ENCODE measurements around the gene ZNF205. TPM values are rescaled to one million over a fixed set of nuclear protein-coding genes. Genes with fewer than 3 reads are reported as not detected.

Gene ZNF205
- total RNA-seq, 1 experiment from 2014 or later = 19.0 TPM

DNA sequence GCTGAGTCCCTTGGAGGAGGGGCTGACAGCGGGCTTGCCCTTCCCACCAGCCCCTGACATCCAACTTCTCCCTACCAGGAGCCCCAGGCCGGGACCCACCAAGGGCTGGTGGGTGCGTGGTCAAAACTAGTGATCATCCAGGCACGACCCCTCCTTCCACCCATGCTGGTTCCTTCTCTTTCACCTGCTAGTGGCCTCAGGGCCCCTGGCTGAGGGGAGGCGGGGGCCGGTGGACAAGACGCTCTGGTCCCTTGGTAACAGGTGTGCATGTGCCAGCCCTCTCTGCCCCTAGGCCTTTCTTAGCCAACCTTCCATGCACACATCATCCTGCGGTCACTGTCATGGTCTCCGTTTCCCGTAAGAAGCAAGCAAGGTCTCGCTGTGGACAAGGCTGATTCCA is 30.8 kb downstream of the ZNF205 start:
- ChIA-PET POLR2A (ENCODE audit: unreplicated experiment) (no interaction called here), CTCF (no interaction called here)
- Histone ChIP-seq H3K79me2 (ENCODE audit: low read length) (no peaks in the 10 kb centered on the region), H3K27me3 (ENCODE audit: low read length) (no peaks in the 10 kb centered on the region), H4K20me1 (ENCODE audit: low read length) (no peaks in the 10 kb centered on the region), H3K4me3 (ENCODE audit: low read length) (no peak overlapping the region), H3K9me2 (replicated peaks; ENCODE audit: low read length) (no peaks in the 10 kb centered on the region), H3K9me3 (ENCODE audit: low read length) (no peaks in the 10 kb centered on the region), H2AFZ (ENCODE audit: low read length) (no peak overlapping the region), H3K4me2 (ENCODE audit: low read length) (no peak overlapping the region), H3K9ac (ENCODE audit: low read length) (no peak overlapping the region), H3K36me3 (ENCODE audit: low read depth, low read length) (no peaks in the 10 kb centered on the region), H3K4me1 (ENCODE audit: insufficient read depth, low read length) (no peaks in the 10 kb centered on the region), H3F3A (ENCODE audit: low read length, unreplicated experiment) (no peaks in the 10 kb centered on the region), H3K27ac (ENCODE audit: low read length) (no peak overlapping the region)
- BruUV-seq (replicated peaks) = no TSS peak
- no peak for TF ChIP-seq EZH2 (IDR thresholded peaks at IDR 0.05; ENCODE audit: low read length, unreplicated experiment)
- TF ChIP-seq, protein P1, sequence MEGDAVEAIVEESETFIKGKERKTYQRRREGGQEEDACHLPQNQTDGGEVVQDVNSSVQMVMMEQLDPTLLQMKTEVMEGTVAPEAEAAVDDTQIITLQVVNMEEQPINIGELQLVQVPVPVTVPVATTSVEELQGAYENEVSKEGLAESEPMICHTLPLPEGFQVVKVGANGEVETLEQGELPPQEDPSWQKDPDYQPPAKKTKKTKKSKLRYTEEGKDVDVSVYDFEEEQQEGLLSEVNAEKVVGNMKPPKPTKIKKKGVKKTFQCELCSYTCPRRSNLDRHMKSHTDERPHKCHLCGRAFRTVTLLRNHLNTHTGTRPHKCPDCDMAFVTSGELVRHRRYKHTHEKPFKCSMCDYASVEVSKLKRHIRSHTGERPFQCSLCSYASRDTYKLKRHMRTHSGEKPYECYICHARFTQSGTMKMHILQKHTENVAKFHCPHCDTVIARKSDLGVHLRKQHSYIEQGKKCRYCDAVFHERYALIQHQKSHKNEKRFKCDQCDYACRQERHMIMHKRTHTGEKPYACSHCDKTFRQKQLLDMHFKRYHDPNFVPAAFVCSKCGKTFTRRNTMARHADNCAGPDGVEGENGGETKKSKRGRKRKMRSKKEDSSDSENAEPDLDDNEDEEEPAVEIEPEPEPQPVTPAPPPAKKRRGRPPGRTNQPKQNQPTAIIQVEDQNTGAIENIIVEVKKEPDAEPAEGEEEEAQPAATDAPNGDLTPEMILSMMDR (conservative IDR thresholded peaks at IDR 0.05; ENCODE audit: low read depth, low read length) = no peak
- TF ChIP-seq EZH2phosphoT487 (IDR thresholded peaks at IDR 0.05; ENCODE audit: borderline replicate concordance, low read length) = no peak
- intact Hi-C loops (cut with micrococcal nuclease) = no loop called here
- DNase-seq (no peak), ATAC-seq (no peak)

DNA sequence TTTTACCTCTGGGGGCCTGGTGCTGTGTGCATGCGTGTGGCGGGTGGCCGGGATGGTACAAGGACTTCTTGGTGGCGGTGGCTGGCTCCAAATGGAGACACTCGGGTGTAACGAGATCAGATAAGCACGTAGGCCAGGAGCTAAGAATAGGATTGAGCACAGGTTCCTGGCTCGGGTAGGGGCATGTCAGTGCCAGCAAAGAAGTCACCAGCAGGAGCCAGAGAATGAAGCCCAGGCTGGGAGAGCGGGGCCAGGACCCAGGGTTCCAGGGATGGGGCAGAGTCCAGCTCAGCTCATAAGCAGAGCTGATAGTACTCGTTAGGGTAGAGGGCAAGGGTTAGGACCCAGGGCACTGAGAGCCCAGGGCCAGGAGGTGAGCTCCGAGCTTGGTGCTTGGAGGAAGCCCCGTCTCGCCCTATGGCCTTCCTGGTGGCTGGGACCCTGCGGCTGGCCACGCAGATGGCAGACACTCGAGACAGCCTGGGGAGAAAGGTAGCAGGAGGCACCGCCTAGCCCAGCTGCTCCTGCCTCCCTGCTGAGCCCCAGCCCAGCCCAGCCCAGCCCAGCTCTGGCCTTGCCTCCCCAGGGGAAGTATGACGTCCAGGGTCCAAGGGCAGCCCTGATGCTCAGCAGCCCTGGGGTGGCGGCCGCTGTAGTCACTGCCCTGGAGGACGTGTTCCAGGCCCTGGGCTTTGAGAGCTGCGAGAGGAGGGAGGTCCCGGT is 31.4 kb downstream of the ZNF205 start:
- H3K9me3 ChIP-seq (ENCODE audit: low read length) = no peaks in the 10 kb centered on the region
- no peak overlapping the region for H3K9ac ChIP-seq (ENCODE audit: low read length)
- no peaks in the 10 kb centered on the region for H3K27me3 ChIP-seq (ENCODE audit: low read length)
- H2AFZ ChIP-seq (ENCODE audit: low read length) = no peak overlapping the region
- ChIA-PET CTCF (no interaction called here), POLR2A (ENCODE audit: unreplicated experiment) (no interaction called here)
- H3K36me3 ChIP-seq (ENCODE audit: low read depth, low read length) = no peaks in the 10 kb centered on the region
- ATAC-seq (no peak), DNase-seq (no peak)
- H3K4me3 ChIP-seq (ENCODE audit: low read length) = no peak overlapping the region
- no peak overlapping the region for H3K4me2 ChIP-seq (ENCODE audit: low read length)
- no peaks in the 10 kb centered on the region for H3K4me1 ChIP-seq (ENCODE audit: insufficient read depth, low read length)
- no peaks in the 10 kb centered on the region for H3F3A ChIP-seq (ENCODE audit: low read length, unreplicated experiment)
- no peak overlapping the region for H3K27ac ChIP-seq (ENCODE audit: low read length)
- TF ChIP-seq, protein P1 (conservative IDR thresholded peaks at IDR 0.05; ENCODE audit: low read depth, low read length) = no peak
- no peak for TF ChIP-seq EZH2 (IDR thresholded peaks at IDR 0.05; ENCODE audit: low read length, unreplicated experiment)
- TF ChIP-seq EZH2phosphoT487 (IDR thresholded peaks at IDR 0.05; ENCODE audit: borderline replicate concordance, low read length) = no peak
- H3K79me2 ChIP-seq (ENCODE audit: low read length) = no peaks in the 10 kb centered on the region
- BruUV-seq (replicated peaks) = no TSS peak
- intact Hi-C loops (cut with micrococcal nuclease) = no loop called here
- no peaks in the 10 kb centered on the region for H4K20me1 ChIP-seq (ENCODE audit: low read length)
- no peaks in the 10 kb centered on the region for H3K9me2 ChIP-seq (replicated peaks; ENCODE audit: low read length)

DNA sequence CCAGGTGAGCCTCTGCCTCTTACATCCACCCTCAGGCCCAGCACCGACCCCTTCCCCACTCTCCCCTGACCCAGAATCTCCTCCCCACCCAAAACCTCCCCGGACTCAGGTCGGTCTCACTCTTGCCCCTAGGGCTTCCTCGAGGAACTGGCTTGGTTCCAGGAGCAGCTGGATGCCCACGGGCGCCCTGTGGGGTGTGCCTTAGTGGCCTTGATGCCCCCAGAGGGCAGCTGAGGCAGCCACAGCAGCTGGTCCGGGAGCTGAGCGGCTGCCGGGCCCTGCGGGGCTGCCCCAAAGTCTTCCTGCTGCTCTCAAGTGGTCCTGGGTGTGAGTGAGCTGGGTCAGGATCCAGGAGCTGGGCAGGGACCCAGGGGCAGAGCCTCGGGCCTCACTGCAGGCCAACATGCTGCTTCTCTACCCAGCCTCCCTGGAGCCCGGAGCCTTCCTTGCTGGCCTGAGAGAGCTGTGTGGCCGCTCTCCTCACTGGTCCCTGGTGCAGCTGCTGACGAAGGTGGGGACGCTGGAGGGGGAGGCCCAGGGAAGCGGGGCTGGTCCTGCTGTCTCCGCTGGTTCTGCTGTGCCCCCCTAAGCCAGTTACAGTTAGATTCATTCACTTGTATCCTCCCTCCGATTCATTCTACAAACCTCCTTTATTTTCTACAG is 32.1 kb downstream of the ZNF205 start:
- Histone ChIP-seq H3K9ac (ENCODE audit: low read length) (no peak overlapping the region), H3K27me3 (ENCODE audit: low read length) (no peaks in the 10 kb centered on the region), H3K27ac (ENCODE audit: low read length) (no peak overlapping the region), H3K9me2 (replicated peaks; ENCODE audit: low read length) (no peaks in the 10 kb centered on the region), H3K4me1 (ENCODE audit: insufficient read depth, low read length) (peaks cover 4% of the 10 kb centered on the region; the same call in 1 of the 2 replicates), H3K4me2 (ENCODE audit: low read length) (no peak overlapping the region), H3F3A (ENCODE audit: low read length, unreplicated experiment) (no peaks in the 10 kb centered on the region), H3K79me2 (ENCODE audit: low read length) (no peaks in the 10 kb centered on the region), H3K9me3 (ENCODE audit: low read length) (no peaks in the 10 kb centered on the region), H2AFZ (ENCODE audit: low read length) (no peak overlapping the region), H4K20me1 (ENCODE audit: low read length) (no peaks in the 10 kb centered on the region), H3K36me3 (ENCODE audit: low read depth, low read length) (no peaks in the 10 kb centered on the region), H3K4me3 (ENCODE audit: low read length) (no peak overlapping the region)
- ChIA-PET CTCF (no interaction called here), POLR2A (ENCODE audit: unreplicated experiment) (no interaction called here)
- TF ChIP-seq EZH2 (IDR thresholded peaks at IDR 0.05; ENCODE audit: low read length, unreplicated experiment) = no peak
- TF ChIP-seq, protein P1 (conservative IDR thresholded peaks at IDR 0.05; ENCODE audit: low read depth, low read length) = no peak
- no peak for TF ChIP-seq EZH2phosphoT487 (IDR thresholded peaks at IDR 0.05; ENCODE audit: borderline replicate concordance, low read length)
- ATAC-seq = no peak
- no TSS peak for BruUV-seq (replicated peaks)
- DNase-seq = no peak
- intact Hi-C loops (cut with micrococcal nuclease) = no loop called here
